Effector memory CD8-positive, alpha-beta T cell (primary cell): ENCODE results near the gene TFF3.

Experiments used
- ATAC-seq: fragments of 150-1000 bp; cut with Tn5 transposase; replicated peaks from 2 replicates; pipeline ENCODE4 v1.10.0; 2021; ENCODE audit warnings: mild to moderate bottlenecking, moderate library complexity
- DNase-seq, 3 experiments: peaks; one replicate each; pipeline ENCODE4 v3.0.0; 2021
- H3K27ac Mint-ChIP-seq, 2 donors: one replicate each; pipeline ENCODE4 v1.8.0; 2022; ENCODE audit warnings: mild to moderate bottlenecking in 2 of 2, mixed read lengths in 2 of 2, moderate library complexity in 2 of 2
- H3K27me3 Mint-ChIP-seq, 2 donors: one replicate each; pipeline ENCODE4 v1.8.0; 2022; ENCODE audit warnings: mixed read lengths in 2 of 2
- H3K36me3 Mint-ChIP-seq: one replicate; pipeline ENCODE4 v1.8.0; 2022; ENCODE audit warnings: mild to moderate bottlenecking, moderate library complexity, mixed read lengths; ENCODE audit not compliant: insufficient read depth
- H3K4me1 Mint-ChIP-seq, 2 donors: one replicate each; pipeline ENCODE4 v1.8.0; 2022; ENCODE audit warnings: low read depth in 2 of 2, mixed read lengths in 2 of 2
- H3K4me3 Mint-ChIP-seq, 2 donors: one replicate each; pipeline ENCODE4 v1.8.0; 2022; ENCODE audit warnings: mild to moderate bottlenecking in 2 of 2, mixed read lengths in 2 of 2, moderate library complexity in 2 of 2
- H3K9me3 Mint-ChIP-seq, 2 donors: one replicate each; pipeline ENCODE4 v1.8.0; 2022; ENCODE audit warnings: mixed read lengths in 2 of 2
- total RNA-seq, 9 experiments: gene quantifications; one replicate each; lab custom pipeline; 2026; lab: John Stamatoyannopoulos, UW

Gene TFF3, protein sequence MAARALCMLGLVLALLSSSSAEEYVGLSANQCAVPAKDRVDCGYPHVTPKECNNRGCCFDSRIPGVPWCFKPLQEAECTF
- total RNA-seq = 0 reads per million in 9 experiments

DNA sequence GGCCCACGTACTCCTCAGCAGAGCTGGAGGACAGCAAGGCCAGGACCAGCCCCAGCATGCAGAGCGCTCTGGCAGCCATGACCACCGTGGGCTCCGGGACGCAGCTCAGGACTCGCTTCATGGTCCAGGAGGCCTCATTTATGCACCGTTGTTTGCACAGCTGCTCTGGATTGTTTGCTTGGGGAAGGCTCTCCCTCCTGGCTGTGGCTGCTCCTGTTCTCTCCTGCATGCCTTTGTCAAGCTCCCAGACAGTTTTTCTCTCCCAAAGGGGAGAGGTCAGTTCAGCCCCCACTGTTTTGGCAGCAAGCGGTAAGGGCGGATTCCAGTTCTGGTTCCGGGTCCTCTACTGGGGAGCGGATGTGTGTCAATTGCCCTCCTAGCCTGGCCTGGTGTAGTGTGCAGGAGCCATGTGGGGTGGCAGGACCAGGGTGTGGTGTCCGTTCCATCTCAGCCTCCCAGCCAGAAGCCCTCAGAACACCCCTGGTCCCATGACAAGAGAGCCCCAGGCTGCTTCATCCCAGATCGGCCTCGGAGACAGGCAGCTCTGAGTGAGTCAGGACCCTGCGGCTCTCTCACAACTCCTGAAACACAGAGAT, at the start of gene TFF3:
Gene TFF3 (minus strand): TSS at position 114 of the 596 bp plus-strand sequence. CDS start 35 bp downstream, at position 79.
- peaks cover 5 to 11% of the 10 kb centered on the region in 2 donors for H3K4me1 Mint-ChIP-seq
- DNase-seq (no peak), ATAC-seq (no peak)
- H3K36me3 Mint-ChIP-seq = no peaks in the 10 kb centered on the region
- H3K27me3 Mint-ChIP-seq = no peaks in the 10 kb centered on the region
- no peak within 1 kb of the TSS for H3K27ac Mint-ChIP-seq
- no peak within 1 kb of the TSS for H3K4me3 Mint-ChIP-seq
- no peaks in the 10 kb centered on the region for H3K9me3 Mint-ChIP-seq

DNA sequence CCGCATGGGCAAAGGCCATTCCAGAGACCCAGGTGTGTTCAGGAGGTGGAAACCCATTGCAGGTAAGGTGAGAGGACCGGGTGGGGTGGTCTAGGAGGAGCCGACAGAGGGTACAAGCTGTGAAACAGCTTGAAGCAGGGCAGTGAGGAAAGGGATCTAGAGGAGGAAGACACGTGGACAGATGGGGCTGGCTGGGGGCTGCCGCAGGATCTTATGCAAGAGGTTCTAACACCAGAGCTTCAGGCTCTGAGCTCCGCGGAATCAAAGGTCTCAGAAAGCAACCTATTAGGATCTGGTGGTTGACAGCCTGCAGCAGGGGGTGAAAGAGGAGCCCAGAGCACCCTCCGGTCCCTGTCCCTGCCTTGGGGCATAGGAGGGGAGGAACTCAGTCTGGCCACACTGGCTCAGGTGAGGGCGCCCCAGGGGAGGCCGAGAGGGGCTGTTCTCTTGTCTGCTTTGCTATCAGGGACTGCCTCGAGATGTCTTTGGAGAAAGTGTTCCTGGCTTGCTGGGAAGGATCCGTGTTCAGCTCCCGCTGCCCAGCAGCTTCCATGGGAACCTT, 49.2 kb upstream of the TFF3 start:
- Mint-ChIP-seq H3K27ac (no peak overlapping the region), H3K27me3 (peaks cover 8 to 22% of the 10 kb centered on the region in 2 donors), H3K4me1 (peaks cover 0 to 7% of the 10 kb centered on the region in 2 donors), H3K36me3 (peaks cover 5% of the 10 kb centered on the region), H3K9me3 (no peaks in the 10 kb centered on the region), H3K4me3 (no peak overlapping the region)
- DNase-seq = no peak
- no peak for ATAC-seq

DNA sequence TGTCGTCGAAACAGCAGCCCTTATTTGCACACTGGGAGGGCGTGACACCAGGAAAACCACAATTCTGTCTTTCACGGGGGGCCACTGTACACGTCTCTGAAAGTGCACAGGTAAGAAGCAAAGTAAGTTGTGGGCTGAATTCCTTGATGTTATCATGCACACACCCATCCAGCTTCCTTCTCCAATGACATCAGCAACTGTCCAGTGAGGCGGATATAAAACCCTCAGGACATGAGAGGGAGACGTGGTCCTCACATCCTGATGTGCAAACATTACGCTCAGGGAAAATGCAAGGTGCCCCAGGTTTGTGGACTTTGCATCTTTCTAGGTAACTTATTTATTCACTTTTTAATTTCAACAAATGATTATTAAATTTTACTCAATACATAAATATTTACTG, 48.1 kb upstream of the TFF3 start:
- no peak overlapping the region for H3K27ac Mint-ChIP-seq

DNA sequence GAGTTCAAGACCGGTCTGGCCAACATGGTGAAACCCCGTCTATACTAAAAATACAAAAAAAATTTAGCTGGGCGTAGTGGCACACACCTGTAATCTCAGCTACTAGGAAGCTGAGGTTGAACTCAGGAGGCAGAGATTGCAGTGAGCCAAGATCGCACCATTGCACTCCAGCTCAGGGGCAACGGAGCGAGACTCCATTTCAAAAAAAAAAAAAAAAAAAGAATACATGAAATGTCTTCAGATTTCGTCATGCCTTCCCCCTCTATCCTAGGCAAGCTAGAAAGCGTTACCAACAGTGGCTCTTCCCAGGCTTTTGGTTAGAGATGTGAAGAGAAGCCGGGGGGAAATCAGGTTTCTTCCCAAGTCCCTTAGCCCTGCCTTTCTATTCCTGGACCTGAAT, 47.5 kb upstream of the TFF3 start:
- Mint-ChIP-seq H3K27me3 (peaks cover 8 to 34% of the 10 kb centered on the region in 2 donors), H3K4me3 (no peak overlapping the region), H3K9me3 (no peaks in the 10 kb centered on the region), H3K36me3 (peaks cover 5% of the 10 kb centered on the region), H3K27ac (no peak overlapping the region), H3K4me1 (peaks cover 0 to 7% of the 10 kb centered on the region in 2 donors)
- DNase-seq (no peak), ATAC-seq (no peak)

More for the DNA sequence above, 48.1 kb upstream of the TFF3 start:
- Mint-ChIP-seq H3K4me3 (no peak overlapping the region), H3K9me3 (no peaks in the 10 kb centered on the region), H3K27me3 (peaks cover 8 to 29% of the 10 kb centered on the region in 2 donors), H3K4me1 (peaks cover 0 to 7% of the 10 kb centered on the region in 2 donors), H3K36me3 (peaks cover 5% of the 10 kb centered on the region)
- no peak for DNase-seq
- no peak for ATAC-seq

DNA sequence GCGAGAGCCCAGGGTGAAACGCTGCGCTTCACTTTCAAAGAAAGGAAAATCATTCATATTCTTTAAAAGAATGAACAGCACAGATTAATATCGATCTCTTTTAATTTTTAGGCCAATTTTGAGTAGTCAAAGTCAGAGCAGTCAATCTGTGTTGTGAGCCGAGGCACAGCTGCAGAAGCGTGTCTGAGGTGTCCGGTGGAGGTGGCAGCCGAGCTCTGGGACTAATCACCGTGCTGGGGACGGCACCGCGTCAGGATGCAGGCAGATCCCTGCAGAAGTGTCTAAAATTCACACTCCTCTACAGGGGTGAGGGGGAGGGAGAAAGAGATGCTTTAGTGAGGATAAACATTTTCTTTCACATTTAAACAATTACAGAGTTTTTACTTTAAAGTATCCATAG, 47.0 kb upstream of the TFF3 start:
- peaks cover 5% of the 10 kb centered on the region for H3K36me3 Mint-ChIP-seq
- no peak overlapping the region for H3K27ac Mint-ChIP-seq
- DNase-seq = no peak
- peaks cover 0 to 5% of the 10 kb centered on the region in 2 donors for H3K4me1 Mint-ChIP-seq
- H3K4me3 Mint-ChIP-seq = no peak overlapping the region
- no peak for ATAC-seq
- H3K9me3 Mint-ChIP-seq = no peaks in the 10 kb centered on the region
- H3K27me3 Mint-ChIP-seq = peaks cover 8 to 35% of the 10 kb centered on the region in 2 donors

DNA sequence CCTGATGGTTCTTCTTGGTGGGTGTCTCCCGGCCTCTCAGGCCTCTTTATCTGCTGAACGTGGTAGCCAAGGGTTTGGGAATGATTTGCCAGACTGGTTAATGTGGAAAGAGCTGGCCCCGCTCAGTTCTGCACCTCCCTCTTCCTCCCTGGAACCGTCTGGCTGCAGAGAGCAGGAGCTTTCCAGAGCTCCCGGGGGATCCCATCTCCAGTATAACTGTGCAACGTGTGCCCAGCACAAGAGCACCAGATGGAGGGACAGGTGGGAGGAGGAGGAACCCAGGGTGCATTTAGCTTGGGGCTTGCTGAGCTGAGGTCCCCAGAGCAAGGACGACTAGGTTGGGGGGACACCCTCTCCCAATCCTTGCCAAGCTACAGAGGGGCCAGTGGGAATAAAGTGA, 46.1 kb upstream of the TFF3 start:
- ATAC-seq = no peak
- Mint-ChIP-seq H3K4me1 (peaks cover 0 to 5% of the 10 kb centered on the region in 2 donors), H3K27ac (no peak overlapping the region), H3K4me3 (no peak overlapping the region), H3K9me3 (no peaks in the 10 kb centered on the region), H3K36me3 (peaks cover 5% of the 10 kb centered on the region), H3K27me3 (peaks cover 8 to 42% of the 10 kb centered on the region in 2 donors)
- no peak for DNase-seq

DNA sequence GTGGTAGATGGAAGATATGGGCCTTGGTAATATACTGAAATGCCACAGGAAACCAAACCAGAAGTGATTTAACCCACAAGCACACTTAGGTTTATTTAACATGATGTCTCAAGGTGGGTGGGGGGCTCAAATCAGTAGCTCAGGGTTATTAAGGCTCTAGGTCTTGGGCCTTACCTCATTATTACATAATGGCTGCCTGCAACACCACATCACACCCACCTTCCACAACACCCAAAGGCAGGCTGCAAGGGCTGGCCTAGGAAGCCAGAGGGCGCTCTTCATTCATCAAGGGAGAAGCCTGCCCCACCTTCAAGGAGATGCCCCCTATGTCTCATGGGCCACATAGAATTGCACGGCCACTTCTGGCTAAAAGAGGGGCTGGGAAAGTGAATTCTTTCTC, 45.1 kb upstream of the TFF3 start:
- H3K4me3 Mint-ChIP-seq = no peak overlapping the region
- H3K9me3 Mint-ChIP-seq = no peaks in the 10 kb centered on the region
- H3K36me3 Mint-ChIP-seq = peaks cover 2% of the 10 kb centered on the region
- peaks cover 8 to 42% of the 10 kb centered on the region in 2 donors for H3K27me3 Mint-ChIP-seq
- peaks cover 0 to 5% of the 10 kb centered on the region in 2 donors for H3K4me1 Mint-ChIP-seq
- no peak for ATAC-seq
- DNase-seq = no peak
- H3K27ac Mint-ChIP-seq = no peak overlapping the region

DNA sequence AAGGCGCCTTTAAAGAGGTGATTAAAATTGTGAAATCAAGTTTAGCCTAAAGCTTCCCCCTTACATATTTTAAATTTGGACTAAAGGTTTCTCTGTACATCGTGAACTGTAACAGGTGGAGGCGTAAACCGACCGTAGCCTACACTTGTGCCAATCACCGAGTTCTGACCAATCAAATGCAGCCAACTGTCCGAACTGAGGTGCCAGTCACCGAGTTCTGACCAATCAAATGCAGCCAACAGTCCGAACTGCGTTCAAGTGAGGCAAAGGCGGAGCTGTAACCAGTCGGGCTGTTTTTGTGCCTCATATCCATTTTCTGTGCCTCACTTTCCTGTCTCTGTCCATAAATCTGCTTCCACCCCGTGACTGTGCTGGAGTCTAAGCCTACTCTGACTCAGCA, 43.7 kb upstream of the TFF3 start:
- DNase-seq (no peak), ATAC-seq (no peak)
- no peak overlapping the region for H3K27ac Mint-ChIP-seq
- H3K4me3 Mint-ChIP-seq = no peak overlapping the region
- peaks cover 0 to 5% of the 10 kb centered on the region in 2 donors for H3K4me1 Mint-ChIP-seq
- H3K36me3 Mint-ChIP-seq = peaks cover 2% of the 10 kb centered on the region
- peaks cover 13 to 41% of the 10 kb centered on the region in 2 donors for H3K27me3 Mint-ChIP-seq
- H3K9me3 Mint-ChIP-seq = peaks cover 0 to 4% of the 10 kb centered on the region in 2 donors

DNA sequence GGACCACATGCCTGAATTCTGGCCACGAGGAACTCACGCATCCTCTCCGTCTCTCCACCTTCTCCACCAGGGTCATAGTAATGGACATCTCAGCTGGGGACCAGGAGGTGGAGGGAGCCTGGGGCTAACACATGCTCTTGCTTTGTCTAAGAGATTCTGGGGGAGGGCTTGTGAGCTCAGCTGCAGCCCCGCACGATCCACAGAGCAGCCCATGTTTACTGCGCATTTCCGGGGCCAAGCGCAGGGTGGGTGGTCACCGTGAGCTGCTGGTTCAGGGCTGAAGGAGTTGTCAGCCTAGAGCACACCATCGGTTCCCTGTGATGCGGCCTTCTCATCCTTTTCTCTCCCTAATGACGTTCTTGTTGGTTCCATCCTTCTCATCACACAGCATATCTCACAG, 43.1 kb upstream of the TFF3 start:
- Mint-ChIP-seq H3K9me3 (peaks cover 0 to 4% of the 10 kb centered on the region in 2 donors), H3K27me3 (peaks cover 13 to 42% of the 10 kb centered on the region in 2 donors), H3K4me3 (no peak overlapping the region)

DNA sequence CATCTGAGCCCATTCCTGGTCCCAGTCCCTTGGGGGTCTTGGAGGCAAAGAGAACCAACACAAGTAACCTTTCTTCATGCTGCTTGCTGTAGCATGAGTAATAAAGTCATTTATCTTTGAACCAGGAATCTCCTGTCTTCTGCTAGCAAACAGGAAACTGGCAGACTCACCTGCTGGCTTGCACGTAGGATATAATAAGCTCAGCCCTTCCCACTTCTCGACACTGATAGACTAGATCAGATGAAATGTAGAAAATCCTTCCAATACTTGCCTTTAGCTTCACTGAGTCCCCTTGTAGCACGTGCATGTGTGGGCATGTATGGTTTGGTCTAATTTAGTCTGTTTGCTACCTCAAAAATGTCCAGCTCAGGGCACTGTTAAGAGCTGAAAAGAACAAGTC, 42.1 kb upstream of the TFF3 start:
- H3K36me3 Mint-ChIP-seq = no peaks in the 10 kb centered on the region
- DNase-seq = no peak
- no peak overlapping the region for H3K27ac Mint-ChIP-seq
- no peak for ATAC-seq
- H3K27me3 Mint-ChIP-seq = peaks cover 11 to 50% of the 10 kb centered on the region in 2 donors
- H3K9me3 Mint-ChIP-seq = peaks cover 0 to 4% of the 10 kb centered on the region in 2 donors
- H3K4me1 Mint-ChIP-seq = peaks cover 0 to 2% of the 10 kb centered on the region in 2 donors
- no peak overlapping the region for H3K4me3 Mint-ChIP-seq

More for the DNA sequence above, 43.1 kb upstream of the TFF3 start:
- no peak for ATAC-seq
- no peak for DNase-seq
- H3K36me3 Mint-ChIP-seq = no peaks in the 10 kb centered on the region
- H3K4me1 Mint-ChIP-seq = peaks cover 0 to 5% of the 10 kb centered on the region in 2 donors
- no peak overlapping the region for H3K27ac Mint-ChIP-seq

DNA sequence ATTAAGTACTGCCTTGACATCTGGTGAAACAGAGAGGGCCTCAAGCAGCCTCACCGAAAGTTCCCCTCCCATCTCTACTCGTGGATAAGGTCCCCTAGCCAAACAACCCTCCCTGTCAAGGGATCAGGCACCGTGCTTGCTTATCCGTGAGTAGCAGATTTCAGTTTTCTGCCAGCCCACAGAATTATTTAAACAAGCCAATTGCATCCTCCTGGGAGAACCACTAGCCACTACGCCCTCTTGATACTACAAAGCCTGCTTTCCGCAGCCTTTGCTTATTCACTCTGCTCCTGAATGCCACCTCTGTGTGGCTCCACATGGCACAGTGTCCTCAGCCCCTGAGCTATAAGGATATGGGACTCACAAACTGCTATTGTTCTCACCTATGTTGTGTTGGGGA, 41.4 kb upstream of the TFF3 start:
- Mint-ChIP-seq H3K27me3 (peaks cover 5 to 45% of the 10 kb centered on the region in 2 donors), H3K27ac (no peak overlapping the region), H3K36me3 (no peaks in the 10 kb centered on the region), H3K4me3 (no peak overlapping the region), H3K4me1 (no peaks in the 10 kb centered on the region), H3K9me3 (peaks cover 0 to 4% of the 10 kb centered on the region in 2 donors)
- DNase-seq = no peak
- ATAC-seq = no peak

DNA sequence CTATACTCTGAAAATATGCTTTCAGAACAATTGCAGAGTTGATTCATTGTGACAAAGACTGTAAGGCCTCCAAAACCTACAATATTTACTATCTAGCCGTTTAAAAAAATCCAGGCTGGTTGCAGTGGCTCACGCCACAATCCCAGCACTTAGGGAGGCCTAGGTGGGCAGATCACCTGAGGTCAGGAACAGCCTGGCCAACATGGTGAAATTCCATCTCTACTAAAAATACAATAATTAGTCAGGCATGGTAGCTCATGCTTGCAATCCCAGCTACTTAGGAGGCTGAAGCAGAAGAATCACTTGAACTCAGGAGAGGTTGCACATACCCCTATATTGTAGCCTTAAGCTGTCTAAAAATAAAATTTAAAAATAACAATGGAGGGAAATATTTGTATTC, 40.8 kb upstream of the TFF3 start:
- no peak overlapping the region for H3K4me3 Mint-ChIP-seq
- no peaks in the 10 kb centered on the region for H3K36me3 Mint-ChIP-seq

DNA sequence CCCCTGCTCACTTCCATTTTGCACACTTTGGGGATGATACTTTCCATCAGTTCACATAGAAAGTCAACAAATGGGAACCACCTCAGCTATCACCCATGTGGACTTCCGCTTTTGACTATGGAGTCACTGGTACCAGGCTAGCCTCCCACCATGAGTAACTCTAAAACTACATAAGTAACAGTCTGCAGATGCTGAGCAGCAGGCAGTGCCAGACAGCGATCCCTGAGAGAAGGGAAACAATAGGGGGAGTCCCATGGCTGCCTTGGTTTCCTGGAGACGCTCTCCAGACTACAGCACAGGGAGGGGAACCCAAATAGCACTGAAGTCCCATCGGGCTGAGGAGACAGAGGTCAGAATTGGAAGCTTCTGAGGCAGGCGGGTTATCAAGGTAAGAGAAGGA, 38.4 kb upstream of the TFF3 start:
- ATAC-seq (no peak), DNase-seq (no peak)
- Mint-ChIP-seq H3K27ac (no peak overlapping the region), H3K27me3 (peaks cover 5 to 41% of the 10 kb centered on the region in 2 donors), H3K36me3 (peaks cover 2% of the 10 kb centered on the region), H3K9me3 (peaks cover 0 to 4% of the 10 kb centered on the region in 2 donors), H3K4me3 (no peak overlapping the region), H3K4me1 (no peaks in the 10 kb centered on the region)

More for the DNA sequence above, 40.8 kb upstream of the TFF3 start:
- no peak for DNase-seq
- H3K4me1 Mint-ChIP-seq = no peaks in the 10 kb centered on the region
- H3K27me3 Mint-ChIP-seq = peaks cover 5 to 44% of the 10 kb centered on the region in 2 donors
- ATAC-seq = no peak
- peaks cover 0 to 4% of the 10 kb centered on the region in 2 donors for H3K9me3 Mint-ChIP-seq
- H3K27ac Mint-ChIP-seq = no peak overlapping the region
